CD14-positive monocyte (primary cell): ENCODE results near the gene CD69. TPM values are rescaled to one million over a fixed set of nuclear protein-coding genes. Genes with fewer than 3 reads are reported as not detected.

Experiments used
- DNase-seq, 3 donors: peaks; one replicate each; pipeline ENCODE4 v3.0.0-alpha.2; 2011 to 2022
- H2AFZ ChIP-seq: 2 replicates; pipeline ENCODE4 v1.6.0; 2012; ENCODE audit warnings: mild to moderate bottlenecking, low read depth, low read length, inconsistent platforms; ENCODE audit not compliant: insufficient read depth, poor library complexity, severe bottlenecking
- H3K27ac ChIP-seq, 2 donors: 1 replicate in 1 of 2; 2 replicates in 1 of 2; pipeline ENCODE4 v1.5.1; 2012 to 2013; ENCODE audit warnings: low read length in 2 of 2, control low read depth in 1 of 2, inconsistent platforms in 1 of 2, low read depth in 1 of 2, mild to moderate bottlenecking in 1 of 2
- H3K27me3 ChIP-seq, 2 donors: one replicate each; pipeline versions ENCODE4 v1.6.0 to v1.6.1; 2011 to 2013; ENCODE audit warnings: low read length in 2 of 2; ENCODE audit not compliant: control insufficient read depth in 2 of 2, insufficient read depth in 2 of 2
- H3K36me3 ChIP-seq, 2 donors: replicated peaks in 1 of 2; 1 replicate in 1 of 2; 2 replicates in 1 of 2; pipeline versions ENCODE4 v1.5.1 to v1.6.1; 2012 to 2013; ENCODE audit warnings: low read length in 2 of 2, control low read depth in 1 of 2, inconsistent platforms in 1 of 2, mild to moderate bottlenecking in 1 of 2; ENCODE audit not compliant: insufficient read depth in 2 of 2, control insufficient read depth in 1 of 2
- H3K4me1 ChIP-seq, 2 donors: 1 replicate in 1 of 2; 2 replicates in 1 of 2; pipeline versions ENCODE4 v1.5.1 to v1.6.1; 2012 to 2013; ENCODE audit warnings: low read length in 2 of 2, control low read depth in 1 of 2, inconsistent platforms in 1 of 2, mild to moderate bottlenecking in 1 of 2, moderate library complexity in 1 of 2; ENCODE audit not compliant: insufficient read depth in 2 of 2, control insufficient read depth in 1 of 2
- H3K4me2 ChIP-seq: replicated peaks from 2 replicates; pipeline ENCODE3; 2012; ENCODE audit warnings: low read length, moderate library complexity, mild to moderate bottlenecking; ENCODE audit not compliant: poor library complexity, severe bottlenecking; ENCODE audit errors: extremely low read depth
- H3K4me3 ChIP-seq, 3 experiments: fragments of 200-600 bp in 1 of 3; sonication (generic) in 1 of 3; replicated peaks in 1 of 3; 1 replicate in 2 of 3; 2 replicates in 1 of 3; pipeline ENCODE4 v1.5.1; 2011 to 2013; ENCODE audit warnings: low read length in 3 of 3, mild to moderate bottlenecking in 3 of 3, control low read depth in 2 of 3, low read depth in 2 of 3, inconsistent platforms in 1 of 3, moderate library complexity in 1 of 3
- H3K79me2 ChIP-seq: 2 replicates; pipeline ENCODE4 v1.6.0; 2012; ENCODE audit warnings: mild to moderate bottlenecking, control low read depth, inconsistent platforms, low read length, moderate library complexity; ENCODE audit not compliant: insufficient read depth
- H3K9ac ChIP-seq: 2 replicates; pipeline ENCODE4 v1.6.0; 2017; ENCODE audit warnings: low read length, mild to moderate bottlenecking; ENCODE audit not compliant: insufficient read depth, poor library complexity, severe bottlenecking
- H3K9me3 ChIP-seq, 2 donors: replicated peaks in 1 of 2; 1 replicate in 1 of 2; 2 replicates in 1 of 2; pipeline versions ENCODE4 v1.5.1 to v1.6.1; 2012 to 2013; ENCODE audit warnings: low read length in 2 of 2, control low read depth in 1 of 2; ENCODE audit not compliant: control insufficient read depth in 1 of 2, insufficient read depth in 1 of 2
- H4K20me1 ChIP-seq: 2 replicates; pipeline ENCODE4 v1.6.0; 2012; ENCODE audit warnings: mild to moderate bottlenecking, low read length, control low read depth, moderate library complexity; ENCODE audit not compliant: insufficient read depth
- H3K27ac Mint-ChIP-seq, 7 donors: one replicate each; pipeline ENCODE4 v1.8.0; 2020; ENCODE audit warnings: mild to moderate bottlenecking in 7 of 7, mixed read lengths in 7 of 7, moderate library complexity in 6 of 7, inconsistent platforms in 2 of 7
- H3K27me3 Mint-ChIP-seq, 3 donors: one replicate each; pipeline ENCODE4 v1.8.0; 2021 to 2022; ENCODE audit warnings: low read depth in 3 of 3, mild to moderate bottlenecking in 3 of 3, mixed read lengths in 3 of 3, moderate library complexity in 3 of 3, inconsistent platforms in 1 of 3
- H3K36me3 Mint-ChIP-seq, 2 donors: one replicate each; pipeline ENCODE4 v1.8.0; 2020; ENCODE audit warnings: mixed read lengths in 2 of 2, inconsistent platforms in 1 of 2, mild to moderate bottlenecking in 1 of 2
- H3K4me1 Mint-ChIP-seq: one replicate; pipeline ENCODE4 v1.8.0; 2020; ENCODE audit warnings: mild to moderate bottlenecking, mixed read lengths
- H3K4me3 Mint-ChIP-seq, 2 donors: one replicate each; pipeline ENCODE4 v1.8.0; 2020; ENCODE audit warnings: mild to moderate bottlenecking in 2 of 2, mixed read lengths in 2 of 2, moderate library complexity in 1 of 2
- H3K9me3 Mint-ChIP-seq, 7 donors: one replicate each; pipeline ENCODE4 v1.8.0; 2020 to 2022; ENCODE audit warnings: mixed read lengths in 7 of 7, mild to moderate bottlenecking in 6 of 7, moderate library complexity in 6 of 7, inconsistent platforms in 2 of 7
- WGBS: methylation state at CpG from one replicate; pipeline ENCODE4 v1.1.5; 2013; ENCODE audit warnings: missing lambda C conversion rate; ENCODE audit not compliant: insufficient coverage; 5-methylcytosine and 5-hydroxymethylcytosine counted together
- intact Hi-C, 2 donors: fragments of 100-400 bp; cut with micrococcal nuclease; formaldehyde crosslinking; loops; one replicate each; pipeline versions ENCODE4 v1.15.0 to v1.15.1; 2023
- polyA plus RNA-seq, 3 donors: library from polyadenylated mRNA; depleted of rRNA in 1 of 3; unstranded in 2 of 3; stranded (reverse) in 1 of 3; fragments of 300-500 nt in 2 of 3; fragments of >200 nt in 1 of 3; fragmentation: Illumina TruSeq in 2 of 3; gene quantifications; 1 replicate in 2 of 3; 2 replicates in 1 of 3; pipeline ENCODE4 v1.2.3, GENCODE V29; 2012 to 2021
- TF ChIP-seq, protein P1 (sequence below): fragments of 200-600 bp; IDR thresholded peaks from one replicate; pipeline ENCODE4 v1.8.0; 2022; ENCODE audit warnings: antibody characterized with exemption, mild to moderate bottlenecking

Gene CD69
- polyA plus RNA-seq, 3 donors, result 5.8 to 12.4 (median 6.0) TPM

GRCh38 chr12:9793779-9794395 is 33.2 kb upstream of the CD69 start:
- Mint-ChIP-seq H3K4me1 (peaks cover 42% of the 10 kb centered on the region), H3K36me3 (no peaks in the 10 kb centered on the region), H3K9me3 (peaks cover 0 to 5% (median 3%) of the 10 kb centered on the region in 7 donors), H3K27ac (peak overlapping the region in 6 of 7 donors; percentile 31 to 81 (median 65)), H3K4me3 (peak overlapping the region; percentile 17 to 64), H3K27me3 (peaks cover 0 to 1% (median 0%) of the 10 kb centered on the region in 3 donors)
- H3K27me3 ChIP-seq, result no peaks in the 10 kb centered on the region
- TF ChIP-seq, protein P1, sequence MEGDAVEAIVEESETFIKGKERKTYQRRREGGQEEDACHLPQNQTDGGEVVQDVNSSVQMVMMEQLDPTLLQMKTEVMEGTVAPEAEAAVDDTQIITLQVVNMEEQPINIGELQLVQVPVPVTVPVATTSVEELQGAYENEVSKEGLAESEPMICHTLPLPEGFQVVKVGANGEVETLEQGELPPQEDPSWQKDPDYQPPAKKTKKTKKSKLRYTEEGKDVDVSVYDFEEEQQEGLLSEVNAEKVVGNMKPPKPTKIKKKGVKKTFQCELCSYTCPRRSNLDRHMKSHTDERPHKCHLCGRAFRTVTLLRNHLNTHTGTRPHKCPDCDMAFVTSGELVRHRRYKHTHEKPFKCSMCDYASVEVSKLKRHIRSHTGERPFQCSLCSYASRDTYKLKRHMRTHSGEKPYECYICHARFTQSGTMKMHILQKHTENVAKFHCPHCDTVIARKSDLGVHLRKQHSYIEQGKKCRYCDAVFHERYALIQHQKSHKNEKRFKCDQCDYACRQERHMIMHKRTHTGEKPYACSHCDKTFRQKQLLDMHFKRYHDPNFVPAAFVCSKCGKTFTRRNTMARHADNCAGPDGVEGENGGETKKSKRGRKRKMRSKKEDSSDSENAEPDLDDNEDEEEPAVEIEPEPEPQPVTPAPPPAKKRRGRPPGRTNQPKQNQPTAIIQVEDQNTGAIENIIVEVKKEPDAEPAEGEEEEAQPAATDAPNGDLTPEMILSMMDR, result no peak
- peak overlapping the region; percentile 57 for H3K4me2 ChIP-seq
- H3K4me3 ChIP-seq, result peak overlapping the region in 1 of 3 experiments; percentile 31
- intact Hi-C loops, result no loop called here
- no peak overlapping the region for H3K27ac ChIP-seq
- no peaks in the 10 kb centered on the region for H3K79me2 ChIP-seq
- H4K20me1 ChIP-seq, result no peaks in the 10 kb centered on the region
- DNase-seq, result peak; percentile 44 to 84 (median 74)
- WGBS, result no CpG with 5 or more reads among the region's 8 CpGs
- H3K9me3 ChIP-seq, result no peaks in the 10 kb centered on the region
- no peaks in the 10 kb centered on the region for H3K36me3 ChIP-seq
- no peak overlapping the region for H2AFZ ChIP-seq
- peaks cover 19 to 26% of the 10 kb centered on the region in 2 donors for H3K4me1 ChIP-seq
- H3K9ac ChIP-seq, result no peak overlapping the region

DNA sequence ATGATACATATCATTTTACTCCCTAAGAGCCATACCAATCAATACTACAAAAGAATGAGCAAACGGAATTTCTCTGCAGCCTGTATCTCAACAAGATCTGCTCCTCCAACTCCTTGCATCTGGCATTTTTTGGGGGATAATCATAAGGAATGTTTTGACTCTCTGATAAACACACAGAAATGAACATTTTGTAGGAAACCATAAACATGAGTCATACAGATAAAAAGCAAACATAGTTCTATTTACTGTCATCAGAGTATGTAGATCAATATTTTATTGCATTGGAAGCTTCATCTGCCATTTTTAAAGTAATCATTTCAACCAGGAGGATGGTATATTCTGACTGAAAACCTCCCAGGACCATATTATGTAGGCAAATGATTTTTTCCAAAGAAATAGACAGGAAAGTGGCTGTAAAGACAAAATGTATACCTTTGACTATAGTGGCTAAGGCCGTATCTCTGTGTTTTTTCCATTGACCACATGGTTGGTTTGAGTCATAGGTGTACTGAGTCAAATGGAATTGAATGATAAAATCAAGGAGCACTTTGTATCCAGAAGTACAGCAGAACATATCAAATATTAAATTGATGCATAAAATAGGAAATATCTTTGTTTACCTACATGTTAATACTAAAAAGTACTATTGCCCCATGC is 32.4 kb upstream of the CD69 start:
- H3K4me1 Mint-ChIP-seq, result peaks cover 41% of the 10 kb centered on the region
- H3K27ac Mint-ChIP-seq, result peak overlapping the region in 3 of 7 donors; percentile 24 to 81 (median 41)
- no peak overlapping the region for H3K4me3 ChIP-seq
- H3K79me2 ChIP-seq, result no peaks in the 10 kb centered on the region
- H3K36me3 ChIP-seq, result no peaks in the 10 kb centered on the region
- peaks cover 0 to 1% (median 0%) of the 10 kb centered on the region in 3 donors for H3K27me3 Mint-ChIP-seq
- peak in 1 of 3 donors; percentile 35 for DNase-seq
- H3K4me2 ChIP-seq, result peak overlapping the region; percentile 57
- H3K36me3 Mint-ChIP-seq, result no peaks in the 10 kb centered on the region
- no peaks in the 10 kb centered on the region for H3K27me3 ChIP-seq
- H3K9me3 ChIP-seq, result no peaks in the 10 kb centered on the region
- H4K20me1 ChIP-seq, result no peaks in the 10 kb centered on the region
- H3K4me1 ChIP-seq, result peaks cover 19 to 26% of the 10 kb centered on the region in 2 donors
- intact Hi-C loops, result no loop called here
- no peak overlapping the region for H2AFZ ChIP-seq
- H3K4me3 Mint-ChIP-seq, result no peak overlapping the region
- H3K9ac ChIP-seq, result no peak overlapping the region
- H3K27ac ChIP-seq, result no peak overlapping the region
- WGBS, result no CpG with 5 or more reads among the region's 2 CpGs
- H3K9me3 Mint-ChIP-seq, result peaks cover 0 to 5% (median 3%) of the 10 kb centered on the region in 7 donors
- TF ChIP-seq, protein P1, result no peak
